Measurements from ENCODE around the gene TAC4.

Gene TAC4

GRCh38 chr17:49859991-49860953 is 12.4 kb upstream of the TAC4 start:
- no peak overlapping the region for H3K4me3 Mint-ChIP-seq
- H3K9me3 Mint-ChIP-seq, result no peaks in the 10 kb centered on the region
- H3K27ac Mint-ChIP-seq, result no peak overlapping the region
- H3K36me3 Mint-ChIP-seq, result no peaks in the 10 kb centered on the region
- peaks cover 3% of the 10 kb centered on the region for H3K27me3 Mint-ChIP-seq
- H3K4me1 Mint-ChIP-seq, result peaks cover 5% of the 10 kb centered on the region

- no peaks in the 10 kb centered on the region for H3K36me3 Mint-ChIP-seq
- no peaks in the 10 kb centered on the region for H3K9me3 Mint-ChIP-seq
- peaks cover 5% of the 10 kb centered on the region for H3K4me1 Mint-ChIP-seq
- no peak overlapping the region for H3K4me3 Mint-ChIP-seq
- peaks cover 3% of the 10 kb centered on the region for H3K27me3 Mint-ChIP-seq
- no peak overlapping the region for H3K27ac Mint-ChIP-seq
Observed at GRCh38 chr17:49858796-49859195, 10.9 kb upstream of the TAC4 start.

- Mint-ChIP-seq H3K4me1 (peaks cover 16% of the 10 kb centered on the region), H3K36me3 (no peaks in the 10 kb centered on the region), H3K9me3 (no peaks in the 10 kb centered on the region), H3K27ac (no peak overlapping the region), H3K4me3 (no peak overlapping the region), H3K27me3 (no peaks in the 10 kb centered on the region)
Observed at GRCh38 chr17:49854126-49854525, 6.3 kb upstream of the TAC4 start.

GRCh38 chr17:49853470-49854015 is 5.7 kb upstream of the TAC4 start:
- H3K27me3 Mint-ChIP-seq, result no peaks in the 10 kb centered on the region
- H3K9me3 Mint-ChIP-seq, result no peaks in the 10 kb centered on the region
- H3K4me1 Mint-ChIP-seq, result peaks cover 16% of the 10 kb centered on the region
- no peaks in the 10 kb centered on the region for H3K36me3 Mint-ChIP-seq
- peak overlapping the region; percentile 26 for H3K4me3 Mint-ChIP-seq
- H3K27ac Mint-ChIP-seq, result no peak overlapping the region

GRCh38 chr17:49851387-49852291 is 3.8 kb upstream of the TAC4 start:
- Mint-ChIP-seq H3K9me3 (no peaks in the 10 kb centered on the region), H3K36me3 (no peaks in the 10 kb centered on the region), H3K4me1 (peaks cover 16% of the 10 kb centered on the region), H3K4me3 (peak overlapping the region; percentile 89), H3K27ac (peak overlapping the region; percentile 63), H3K27me3 (no peaks in the 10 kb centered on the region)

GRCh38 chr17:49850772-49851386 is 3.0 kb upstream of the TAC4 start:
- no peaks in the 10 kb centered on the region for H3K36me3 Mint-ChIP-seq
- H3K4me3 Mint-ChIP-seq, result peak overlapping the region; percentile 87
- no peaks in the 10 kb centered on the region for H3K27me3 Mint-ChIP-seq
- H3K4me1 Mint-ChIP-seq, result peaks cover 16% of the 10 kb centered on the region
- H3K9me3 Mint-ChIP-seq, result no peaks in the 10 kb centered on the region
- peak overlapping the region; percentile 80 for H3K27ac Mint-ChIP-seq

- peak overlapping the region; percentile 87 for H3K4me3 Mint-ChIP-seq
- no peak overlapping the region for H3K27ac Mint-ChIP-seq
- H3K36me3 Mint-ChIP-seq, result no peaks in the 10 kb centered on the region
- no peaks in the 10 kb centered on the region for H3K27me3 Mint-ChIP-seq
- H3K9me3 Mint-ChIP-seq, result no peaks in the 10 kb centered on the region
- H3K4me1 Mint-ChIP-seq, result peaks cover 19% of the 10 kb centered on the region
Observed at GRCh38 chr17:49850218-49850610, 2.3 kb upstream of the TAC4 start.

GRCh38 chr17:49848739-49849138 is 870 bp upstream of the TAC4 start:
- H3K4me3 Mint-ChIP-seq, result no peak overlapping the region
- peaks cover 26% of the 10 kb centered on the region for H3K4me1 Mint-ChIP-seq
- H3K27me3 Mint-ChIP-seq, result no peaks in the 10 kb centered on the region
- no peaks in the 10 kb centered on the region for H3K36me3 Mint-ChIP-seq
- H3K27ac Mint-ChIP-seq, result peak overlapping the region; percentile 6
- no peaks in the 10 kb centered on the region for H3K9me3 Mint-ChIP-seq

- Mint-ChIP-seq H3K36me3 (peaks cover 2% of the 10 kb centered on the region), H3K9me3 (no peaks in the 10 kb centered on the region), H3K27ac (no peak overlapping the region), H3K27me3 (no peaks in the 10 kb centered on the region), H3K4me3 (no peak overlapping the region), H3K4me1 (peaks cover 24% of the 10 kb centered on the region)
Observed at GRCh38 chr17:49846938-49847712, 744 bp downstream of the TAC4 start.

- Mint-ChIP-seq H3K27me3 (no peaks in the 10 kb centered on the region), H3K4me3 (no peak overlapping the region), H3K4me1 (peaks cover 11% of the 10 kb centered on the region), H3K9me3 (no peaks in the 10 kb centered on the region), H3K27ac (peak overlapping the region; percentile 30), H3K36me3 (peaks cover 2% of the 10 kb centered on the region)
Observed at GRCh38 chr17:49845321-49845720, 2.5 kb downstream of the TAC4 start.

- H3K36me3 Mint-ChIP-seq, result peaks cover 2% of the 10 kb centered on the region
- peak overlapping the region; percentile 12 for H3K27ac Mint-ChIP-seq
- no peak overlapping the region for H3K4me3 Mint-ChIP-seq
- no peaks in the 10 kb centered on the region for H3K9me3 Mint-ChIP-seq
- peaks cover 11% of the 10 kb centered on the region for H3K4me1 Mint-ChIP-seq
- no peaks in the 10 kb centered on the region for H3K27me3 Mint-ChIP-seq
Observed at GRCh38 chr17:49843774-49844350, 4.0 kb downstream of the TAC4 start.

GRCh38 chr17:49842846-49843245 is 5.0 kb downstream of the TAC4 start:
- no peaks in the 10 kb centered on the region for H3K27me3 Mint-ChIP-seq
- no peaks in the 10 kb centered on the region for H3K9me3 Mint-ChIP-seq
- peaks cover 11% of the 10 kb centered on the region for H3K4me1 Mint-ChIP-seq
- H3K36me3 Mint-ChIP-seq, result peaks cover 2% of the 10 kb centered on the region
- no peak overlapping the region for H3K27ac Mint-ChIP-seq
- no peak overlapping the region for H3K4me3 Mint-ChIP-seq

- no peak overlapping the region for H3K27ac Mint-ChIP-seq
- H3K4me3 Mint-ChIP-seq, result no peak overlapping the region
Observed at GRCh38 chr17:49842371-49842770, 5.5 kb downstream of the TAC4 start.

GRCh38 chr17:49841548-49841947 is 6.3 kb downstream of the TAC4 start:
- Mint-ChIP-seq H3K27ac (no peak overlapping the region), H3K9me3 (no peaks in the 10 kb centered on the region), H3K4me1 (peaks cover 11% of the 10 kb centered on the region), H3K36me3 (peaks cover 2% of the 10 kb centered on the region), H3K4me3 (no peak overlapping the region), H3K27me3 (no peaks in the 10 kb centered on the region)

More at GRCh38 chr17:49842371-49842770, 5.5 kb downstream of the TAC4 start:
- peaks cover 11% of the 10 kb centered on the region for H3K4me1 Mint-ChIP-seq
- H3K9me3 Mint-ChIP-seq, result no peaks in the 10 kb centered on the region
- H3K27me3 Mint-ChIP-seq, result no peaks in the 10 kb centered on the region
- peaks cover 2% of the 10 kb centered on the region for H3K36me3 Mint-ChIP-seq
